ENCODE measurements around the gene DNAJC16.
"Not testable (repeated sequence)": the region's sequence is repeated elsewhere in the genome, so short reads cannot be mapped to it uniquely, and the experiment has no call there.

DNAJC16 gene

DNA sequence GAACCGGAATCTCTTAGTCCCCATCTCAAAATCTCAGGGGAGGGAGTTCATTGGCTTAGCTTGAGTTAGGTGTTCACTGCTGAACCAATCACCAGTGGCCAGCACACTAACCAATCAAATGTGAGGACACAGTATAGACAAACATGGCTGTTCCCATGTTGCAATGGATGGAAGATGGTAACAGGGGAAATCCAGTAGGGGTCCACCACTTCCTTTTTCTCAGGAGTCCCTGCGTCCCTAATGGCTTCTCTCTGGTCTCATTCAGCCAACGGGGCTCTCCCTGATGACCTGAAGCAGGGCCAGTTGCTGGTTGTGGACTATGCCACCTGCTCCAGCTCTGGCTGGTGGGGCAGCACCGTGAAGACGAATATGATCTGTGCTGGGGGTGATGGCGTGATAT, 41.0 kb upstream of the DNAJC16 start:
- TF ChIP-seq, protein P1, sequence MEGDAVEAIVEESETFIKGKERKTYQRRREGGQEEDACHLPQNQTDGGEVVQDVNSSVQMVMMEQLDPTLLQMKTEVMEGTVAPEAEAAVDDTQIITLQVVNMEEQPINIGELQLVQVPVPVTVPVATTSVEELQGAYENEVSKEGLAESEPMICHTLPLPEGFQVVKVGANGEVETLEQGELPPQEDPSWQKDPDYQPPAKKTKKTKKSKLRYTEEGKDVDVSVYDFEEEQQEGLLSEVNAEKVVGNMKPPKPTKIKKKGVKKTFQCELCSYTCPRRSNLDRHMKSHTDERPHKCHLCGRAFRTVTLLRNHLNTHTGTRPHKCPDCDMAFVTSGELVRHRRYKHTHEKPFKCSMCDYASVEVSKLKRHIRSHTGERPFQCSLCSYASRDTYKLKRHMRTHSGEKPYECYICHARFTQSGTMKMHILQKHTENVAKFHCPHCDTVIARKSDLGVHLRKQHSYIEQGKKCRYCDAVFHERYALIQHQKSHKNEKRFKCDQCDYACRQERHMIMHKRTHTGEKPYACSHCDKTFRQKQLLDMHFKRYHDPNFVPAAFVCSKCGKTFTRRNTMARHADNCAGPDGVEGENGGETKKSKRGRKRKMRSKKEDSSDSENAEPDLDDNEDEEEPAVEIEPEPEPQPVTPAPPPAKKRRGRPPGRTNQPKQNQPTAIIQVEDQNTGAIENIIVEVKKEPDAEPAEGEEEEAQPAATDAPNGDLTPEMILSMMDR (IDR thresholded peaks at IDR 0.05; ENCODE audit: low read depth, low read length): no peak
- H3K4me3 ChIP-seq (replicated peaks in 1 of 2; ENCODE audit: low read depth in 2 of 2, low read length in 2 of 2): no peak overlapping the region
- DNase-seq (ENCODE audit: low read depth in 2 of 2): no peak

DNA sequence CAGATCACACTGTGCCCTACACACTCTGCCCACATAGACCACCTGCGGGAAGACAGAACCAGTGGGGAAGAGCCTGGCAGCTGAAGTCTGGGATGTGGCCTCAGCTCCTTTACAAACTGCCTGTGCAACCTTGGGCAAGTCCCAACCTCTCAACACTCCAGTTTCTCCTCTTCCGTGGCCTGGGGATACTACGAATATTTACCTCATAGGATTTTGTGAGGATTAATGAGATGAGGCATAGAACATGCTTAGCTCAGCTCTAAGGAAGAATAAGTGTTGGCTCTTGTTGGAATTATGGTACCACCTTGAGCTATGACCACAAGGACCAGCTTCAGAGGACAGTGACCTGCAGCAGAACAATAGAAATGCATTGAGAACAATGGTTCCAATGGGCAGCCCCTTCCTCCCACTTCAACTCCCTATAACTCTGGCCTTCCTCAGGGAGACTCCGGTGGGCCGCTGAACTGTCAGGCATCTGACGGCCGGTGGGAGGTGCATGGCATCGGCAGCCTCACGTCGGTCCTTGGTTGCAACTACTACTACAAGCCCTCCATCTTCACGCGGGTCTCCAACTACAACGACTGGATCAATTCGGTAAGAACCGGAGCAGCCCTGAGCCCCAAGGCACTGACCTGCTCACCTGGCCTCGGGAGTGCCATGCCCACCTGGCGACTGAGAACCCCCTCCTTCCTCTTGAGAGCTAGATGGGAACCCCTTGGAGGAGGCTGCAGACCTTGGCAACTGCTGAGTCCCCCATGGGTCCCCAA, 39.6 kb upstream of the DNAJC16 start:
- not testable (repeated sequence) for H3K4me3 ChIP-seq (replicated peaks in 1 of 2; ENCODE audit: low read depth in 2 of 2, low read length in 2 of 2); DNase-seq (ENCODE audit: low read depth in 2 of 2)

DNA sequence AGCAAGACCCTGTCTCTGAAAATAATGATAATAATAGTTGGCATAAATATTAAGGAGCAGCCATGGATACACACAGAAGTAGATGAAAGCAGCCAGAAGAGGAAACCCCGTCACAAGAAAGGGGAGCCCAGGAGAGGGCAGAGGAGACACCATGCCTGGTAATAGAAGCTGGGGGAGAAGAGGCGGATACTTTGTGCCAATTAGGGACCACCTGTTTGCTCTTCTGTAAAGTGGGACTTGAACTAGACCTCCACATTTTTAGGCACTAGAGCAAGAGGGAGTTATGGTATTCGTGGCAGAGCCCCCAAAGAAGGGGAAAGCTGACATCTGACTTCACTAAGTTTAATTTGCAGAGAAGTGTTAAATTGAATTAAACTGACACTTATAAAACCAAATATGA, 38.3 kb upstream of the DNAJC16 start:
- no peak for DNase-seq (ENCODE audit: low read depth in 2 of 2)

DNA sequence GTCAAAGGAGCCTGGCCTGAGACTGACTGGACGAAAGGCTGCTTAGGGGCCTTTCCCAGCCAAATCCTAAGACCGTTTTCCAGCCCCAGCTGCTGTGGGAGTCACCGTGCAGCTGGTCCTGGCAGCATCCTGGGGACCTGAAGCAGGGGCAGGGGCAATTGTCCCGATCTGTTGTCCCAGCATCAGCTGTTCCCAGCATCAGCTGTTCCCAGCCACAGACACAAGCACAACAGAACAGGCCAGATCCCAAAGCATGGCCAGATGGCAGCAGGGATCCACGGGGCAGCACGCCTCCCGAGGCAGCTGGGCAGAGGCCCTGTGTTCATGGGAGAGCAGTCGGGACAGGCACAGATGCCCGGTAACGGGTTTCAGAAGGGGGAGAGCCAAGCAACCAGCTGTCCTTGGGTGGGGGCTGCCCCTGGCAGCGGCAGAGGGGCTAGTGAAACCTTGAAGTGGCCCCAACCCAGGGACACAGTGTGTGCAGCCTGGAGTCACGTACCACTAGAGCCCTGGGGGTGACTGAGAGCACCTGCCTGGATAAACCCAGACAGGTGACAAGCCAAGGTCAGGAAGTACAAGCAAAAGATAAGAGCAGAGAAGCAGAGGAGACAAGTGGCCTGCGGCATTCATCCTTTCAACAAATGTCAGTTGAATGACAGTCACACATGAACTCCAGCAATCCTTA, 37.5 kb upstream of the DNAJC16 start:
- TF ChIP-seq, protein P1 (IDR thresholded peaks at IDR 0.05; ENCODE audit: low read depth, low read length): no peak
- no peak for DNase-seq (ENCODE audit: low read depth in 2 of 2)
- no peak overlapping the region for H3K4me3 ChIP-seq (replicated peaks in 1 of 2; ENCODE audit: low read depth in 2 of 2, low read length in 2 of 2)

More for the DNA sequence above, 38.3 kb upstream of the DNAJC16 start:
- no peak overlapping the region for H3K4me3 ChIP-seq (replicated peaks in 1 of 2; ENCODE audit: low read depth in 2 of 2, low read length in 2 of 2)
- TF ChIP-seq, protein P1 (IDR thresholded peaks at IDR 0.05; ENCODE audit: low read depth, low read length): no peak

DNA sequence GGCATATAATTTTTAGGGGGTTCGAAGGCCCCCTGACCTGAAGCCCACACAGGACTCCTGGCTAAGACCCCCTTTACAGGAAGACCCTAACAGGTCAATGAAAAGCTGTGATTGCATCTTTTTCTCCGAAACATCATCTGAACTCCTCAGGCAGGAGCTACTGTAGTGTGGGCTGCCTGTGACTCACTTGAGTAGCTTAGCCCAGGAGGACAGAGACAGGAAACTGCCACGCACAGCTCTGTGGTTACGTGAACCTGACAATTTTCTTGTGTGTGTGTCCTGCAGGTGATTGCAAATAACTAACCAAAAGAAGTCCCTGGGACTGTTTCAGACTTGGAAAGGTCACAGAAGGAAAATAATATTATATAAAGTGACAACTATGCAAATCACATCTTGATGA, 35.6 kb upstream of the DNAJC16 start:
- peak in 1 of 2 donors; percentile 47 for DNase-seq (ENCODE audit: low read depth in 2 of 2)
- not testable (repeated sequence) for H3K4me3 ChIP-seq (replicated peaks in 1 of 2; ENCODE audit: low read depth in 2 of 2, low read length in 2 of 2)

DNA sequence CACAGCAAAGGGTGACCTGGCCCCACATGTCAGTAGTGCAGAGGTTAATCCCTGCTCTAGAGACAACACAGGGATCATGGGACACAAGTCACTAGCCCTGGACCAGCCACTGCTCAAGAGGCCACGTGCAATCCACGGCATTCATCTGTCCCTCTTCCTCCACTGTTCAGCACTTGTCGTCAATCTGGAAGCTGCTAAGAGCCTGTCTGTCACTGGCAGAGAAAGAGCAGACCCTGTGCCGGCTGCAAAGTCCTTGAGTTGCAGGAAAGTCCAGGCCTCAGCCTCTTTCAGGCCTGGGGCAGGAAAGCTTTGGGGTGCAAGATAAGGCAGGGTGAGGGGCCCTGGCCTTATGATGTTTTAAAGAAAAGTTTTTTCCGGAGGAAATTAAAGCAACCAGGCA, 34.1 kb upstream of the DNAJC16 start:
- TF ChIP-seq, protein P1 (IDR thresholded peaks at IDR 0.05; ENCODE audit: low read depth, low read length): no peak
- no peak for DNase-seq (ENCODE audit: low read depth in 2 of 2)
- H3K4me3 ChIP-seq (replicated peaks in 1 of 2; ENCODE audit: low read depth in 2 of 2, low read length in 2 of 2): no peak overlapping the region

DNA sequence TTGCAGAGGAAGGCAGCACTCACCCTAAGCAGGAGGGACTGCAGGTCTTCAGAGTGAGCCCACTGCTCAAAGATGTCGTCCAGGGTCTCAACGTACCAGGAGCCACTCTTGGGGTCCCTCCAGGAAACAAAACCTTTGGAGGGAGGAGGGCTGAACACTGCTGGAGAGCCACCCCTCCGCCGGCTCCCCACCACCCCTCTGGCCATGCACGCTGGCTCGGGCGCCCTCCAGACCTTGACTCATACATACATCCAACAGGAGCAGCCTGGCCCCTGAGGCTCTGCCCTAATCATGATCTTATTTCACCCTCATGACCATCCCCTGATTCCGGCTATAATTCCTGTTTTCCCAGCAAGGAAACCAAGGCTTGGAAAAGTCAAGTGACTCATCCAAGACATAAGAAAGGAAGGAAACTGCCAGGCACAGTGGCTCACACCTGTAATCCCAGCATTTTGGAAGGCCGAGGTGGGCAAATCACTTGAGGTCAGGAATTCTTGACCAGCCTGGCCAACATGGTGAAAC, 32.7 kb upstream of the DNAJC16 start:
- TF ChIP-seq, protein P1 (IDR thresholded peaks at IDR 0.05; ENCODE audit: low read depth, low read length): no peak
- H3K4me3 ChIP-seq (replicated peaks in 1 of 2; ENCODE audit: low read depth in 2 of 2, low read length in 2 of 2): no peak overlapping the region
- DNase-seq (ENCODE audit: low read depth in 2 of 2): no peak
